GM19395 (cell line): Measurements from ENCODE around the gene WDFY4.

ENCODE experiments used
- ATAC-seq: cut with Tn5 transposase; IDR thresholded peaks from one replicate; pipeline ENCODE4 v1.9.1; 2021; ENCODE audit warnings: mild to moderate bottlenecking, moderate library complexity; ENCODE audit not compliant: unreplicated experiment

The WDFY4 gene

GRCh38 chr10:48806342-48806741, 121.7 kb downstream of the WDFY4 start:
- ATAC-seq = no peak

- no peak for ATAC-seq
Observed at GRCh38 chr10:48807791-48808470, 123.3 kb downstream of the WDFY4 start.

GRCh38 chr10:48809261-48809660, 124.6 kb downstream of the WDFY4 start:
- ATAC-seq = no peak

- ATAC-seq = no peak
Observed at GRCh38 chr10:48811461-48811860, 126.8 kb downstream of the WDFY4 start.

- no peak for ATAC-seq
Observed at GRCh38 chr10:48811917-48812316, 127.2 kb downstream of the WDFY4 start.

- no peak for ATAC-seq
Observed at GRCh38 chr10:48813291-48813690, 128.6 kb downstream of the WDFY4 start.

GRCh38 chr10:48813825-48814224, 129.2 kb downstream of the WDFY4 start:
- no peak for ATAC-seq

- no peak for ATAC-seq
Observed at GRCh38 chr10:48814933-48815332, 130.3 kb downstream of the WDFY4 start.

GRCh38 chr10:48817141-48817540, 132.5 kb downstream of the WDFY4 start:
- ATAC-seq = no peak

GRCh38 chr10:48818081-48818480, 133.4 kb downstream of the WDFY4 start:
- ATAC-seq = no peak

- no peak for ATAC-seq
Observed at GRCh38 chr10:48818861-48819520, 134.3 kb downstream of the WDFY4 start.

GRCh38 chr10:48819783-48820182, 135.1 kb downstream of the WDFY4 start:
- ATAC-seq = no peak

GRCh38 chr10:48820231-48820630, 135.6 kb downstream of the WDFY4 start:
- ATAC-seq = no peak

GRCh38 chr10:48820699-48821098, 136.0 kb downstream of the WDFY4 start:
- no peak for ATAC-seq

- ATAC-seq = no peak
Observed at GRCh38 chr10:48821111-48821510, 136.4 kb downstream of the WDFY4 start.

GRCh38 chr10:48821692-48822091, 137.0 kb downstream of the WDFY4 start:
- no peak for ATAC-seq

- ATAC-seq = no peak
Observed at GRCh38 chr10:48833674-48834073, 149.0 kb downstream of the WDFY4 start.

- no peak for ATAC-seq
Observed at GRCh38 chr10:48834189-48834965, 149.7 kb downstream of the WDFY4 start.

- no peak for ATAC-seq
Observed at GRCh38 chr10:48835781-48836180, 151.1 kb downstream of the WDFY4 start.

GRCh38 chr10:48836605-48837004, 151.9 kb downstream of the WDFY4 start:
- ATAC-seq = no peak

- no peak for ATAC-seq
Observed at GRCh38 chr10:48838834-48839233, 154.2 kb downstream of the WDFY4 start.
